ENCODE results near the gene USP17L18. TPM values are rescaled to one million over a fixed set of nuclear protein-coding genes. Genes with fewer than 3 reads are reported as not detected.
"Not testable (repeated sequence)": the region's sequence is repeated elsewhere in the genome, so short reads cannot be mapped to it uniquely, and the experiment has no call there.

Gene USP17L18
- not detected for total RNA-seq

GRCh38 chr4:9247953-9248680 is at the start of gene USP17L18:
TSS of gene USP17L18 (plus strand) at chr4:9248630. CDS start at chr4:9248630, 0 bp downstream.
- H3K4me1 ChIP-seq (ENCODE audit: control insufficient read depth in 3 of 3, insufficient read depth in 3 of 3, low read length in 3 of 3); H3K4me3 ChIP-seq (ENCODE audit: low read length in 3 of 3); H3K9me3 ChIP-seq (ENCODE audit: control insufficient read depth in 3 of 3, low read length in 3 of 3); H3K27me3 ChIP-seq (ENCODE audit: control insufficient read depth in 3 of 3, insufficient read depth in 3 of 3, low read length in 3 of 3); H3K9ac ChIP-seq (ENCODE audit: low read depth in 1 of 3, low read length in 3 of 3); H3K36me3 ChIP-seq (ENCODE audit: control insufficient read depth in 3 of 3, insufficient read depth in 3 of 3, low read length in 3 of 3); H3K27ac ChIP-seq (ENCODE audit: low read depth, low read length): not testable (repeated sequence)

GRCh38 chr4:9210357-9210756 is 38.1 kb upstream of the USP17L18 start, which contains the start of gene USP17L10:
TSS of gene USP17L10 (plus strand) at chr4:9210657. CDS start at chr4:9210657, 0 bp downstream.
- H3K4me3 ChIP-seq (ENCODE audit: low read length in 3 of 3); H3K36me3 ChIP-seq (ENCODE audit: control insufficient read depth in 3 of 3, insufficient read depth in 3 of 3, low read length in 3 of 3); H3K27me3 ChIP-seq (ENCODE audit: control insufficient read depth in 3 of 3, insufficient read depth in 3 of 3, low read length in 3 of 3); H3K9ac ChIP-seq (ENCODE audit: low read depth in 1 of 3, low read length in 3 of 3); H3K9me3 ChIP-seq (ENCODE audit: control insufficient read depth in 3 of 3, low read length in 3 of 3); H3K27ac ChIP-seq (ENCODE audit: low read depth, low read length); H3K4me1 ChIP-seq (ENCODE audit: control insufficient read depth in 3 of 3, insufficient read depth in 3 of 3, low read length in 3 of 3): not testable (repeated sequence)

DNA sequence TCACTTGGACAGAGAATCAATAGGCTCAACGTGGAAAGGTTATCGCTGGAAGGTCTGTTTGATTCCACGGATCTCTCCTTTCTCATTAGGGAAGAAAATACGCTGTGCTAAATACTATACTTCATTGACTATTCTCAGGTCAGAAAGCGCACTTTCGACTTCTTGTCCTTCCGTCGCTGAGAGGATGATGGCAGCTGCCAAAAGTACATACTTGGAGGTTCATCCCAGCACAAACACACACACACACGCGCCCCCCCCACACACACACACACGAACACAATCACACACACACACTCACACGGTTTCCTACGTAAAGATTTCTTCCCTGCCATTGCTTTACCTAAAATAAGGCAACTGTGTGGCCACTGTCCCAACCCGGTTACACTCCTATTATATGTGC is 33.7 kb upstream of the USP17L18 start:
- not testable (repeated sequence) for H3K9ac ChIP-seq (ENCODE audit: low read depth in 1 of 3, low read length in 3 of 3); H3K9me3 ChIP-seq (ENCODE audit: control insufficient read depth in 3 of 3, low read length in 3 of 3)

GRCh38 chr4:9215105-9215504 is 33.3 kb upstream of the USP17L18 start, which contains the start of gene USP17L11:
TSS of gene USP17L11 (plus strand) at chr4:9215405. CDS start at chr4:9215405, 0 bp downstream.
- H3K9ac ChIP-seq (ENCODE audit: low read depth in 1 of 3, low read length in 3 of 3); H3K9me3 ChIP-seq (ENCODE audit: control insufficient read depth in 3 of 3, low read length in 3 of 3); H3K4me3 ChIP-seq (ENCODE audit: low read length in 3 of 3); H3K36me3 ChIP-seq (ENCODE audit: control insufficient read depth in 3 of 3, insufficient read depth in 3 of 3, low read length in 3 of 3); H3K27me3 ChIP-seq (ENCODE audit: control insufficient read depth in 3 of 3, insufficient read depth in 3 of 3, low read length in 3 of 3); H3K4me1 ChIP-seq (ENCODE audit: control insufficient read depth in 3 of 3, insufficient read depth in 3 of 3, low read length in 3 of 3); H3K27ac ChIP-seq (ENCODE audit: low read depth, low read length): not testable (repeated sequence)

More for the DNA sequence above, 33.7 kb upstream of the USP17L18 start:
- not testable (repeated sequence) for H3K27ac ChIP-seq (ENCODE audit: low read depth, low read length); H3K4me1 ChIP-seq (ENCODE audit: control insufficient read depth in 3 of 3, insufficient read depth in 3 of 3, low read length in 3 of 3); H3K4me3 ChIP-seq (ENCODE audit: low read length in 3 of 3); H3K27me3 ChIP-seq (ENCODE audit: control insufficient read depth in 3 of 3, insufficient read depth in 3 of 3, low read length in 3 of 3); H3K36me3 ChIP-seq (ENCODE audit: control insufficient read depth in 3 of 3, insufficient read depth in 3 of 3, low read length in 3 of 3)

- H3K27me3 ChIP-seq (ENCODE audit: control insufficient read depth in 3 of 3, insufficient read depth in 3 of 3, low read length in 3 of 3); H3K27ac ChIP-seq (ENCODE audit: low read depth, low read length); H3K9me3 ChIP-seq (ENCODE audit: control insufficient read depth in 3 of 3, low read length in 3 of 3); H3K9ac ChIP-seq (ENCODE audit: low read depth in 1 of 3, low read length in 3 of 3); H3K4me1 ChIP-seq (ENCODE audit: control insufficient read depth in 3 of 3, insufficient read depth in 3 of 3, low read length in 3 of 3); H3K36me3 ChIP-seq (ENCODE audit: control insufficient read depth in 3 of 3, insufficient read depth in 3 of 3, low read length in 3 of 3); H3K4me3 ChIP-seq (ENCODE audit: low read length in 3 of 3): not testable (repeated sequence)
These were observed 28.6 kb upstream of the USP17L18 start, which contains the start of gene USP17L12 for GRCh38 chr4:9219852-9220251. TSS of gene USP17L12 (plus strand) at chr4:9220152. CDS start at chr4:9220152, 0 bp downstream.

DNA sequence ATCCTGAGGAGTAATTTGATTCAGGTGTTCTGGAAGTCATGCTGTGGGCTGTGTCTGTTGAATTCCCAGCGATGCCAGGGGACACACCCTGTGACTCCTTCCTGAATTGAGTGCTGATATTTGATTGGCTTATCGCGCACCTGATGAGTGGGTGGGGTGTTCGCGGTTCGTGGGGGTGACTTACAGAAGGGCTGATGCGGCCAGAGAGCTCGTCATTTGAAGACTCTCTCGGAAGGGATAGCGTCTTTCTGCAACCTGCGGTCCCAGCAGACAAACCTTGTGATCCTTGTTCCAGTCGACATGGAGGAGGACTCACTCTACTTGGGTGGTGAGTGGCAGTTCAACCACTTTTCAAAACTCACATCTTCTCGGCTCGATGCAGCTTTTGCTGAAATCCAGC is 23.8 kb upstream of the USP17L18 start, which contains the start of gene USP17L13:
Gene USP17L13 (plus strand): TSS at position 301 of the 400 bp plus-strand sequence. CDS start 0 bp downstream, at position 301.
- H3K4me1 ChIP-seq (ENCODE audit: control insufficient read depth in 3 of 3, insufficient read depth in 3 of 3, low read length in 3 of 3); H3K9me3 ChIP-seq (ENCODE audit: control insufficient read depth in 3 of 3, low read length in 3 of 3); H3K27me3 ChIP-seq (ENCODE audit: control insufficient read depth in 3 of 3, insufficient read depth in 3 of 3, low read length in 3 of 3); H3K27ac ChIP-seq (ENCODE audit: low read depth, low read length); H3K36me3 ChIP-seq (ENCODE audit: control insufficient read depth in 3 of 3, insufficient read depth in 3 of 3, low read length in 3 of 3); H3K9ac ChIP-seq (ENCODE audit: low read depth in 1 of 3, low read length in 3 of 3); H3K4me3 ChIP-seq (ENCODE audit: low read length in 3 of 3): not testable (repeated sequence)

GRCh38 chr4:9230249-9230648 is 18.2 kb upstream of the USP17L18 start:
- not testable (repeated sequence) for H3K9ac ChIP-seq (ENCODE audit: low read depth in 1 of 3, low read length in 3 of 3); H3K9me3 ChIP-seq (ENCODE audit: control insufficient read depth in 3 of 3, low read length in 3 of 3); H3K27ac ChIP-seq (ENCODE audit: low read depth, low read length); H3K4me1 ChIP-seq (ENCODE audit: control insufficient read depth in 3 of 3, insufficient read depth in 3 of 3, low read length in 3 of 3); H3K4me3 ChIP-seq (ENCODE audit: low read length in 3 of 3); H3K27me3 ChIP-seq (ENCODE audit: control insufficient read depth in 3 of 3, insufficient read depth in 3 of 3, low read length in 3 of 3); H3K36me3 ChIP-seq (ENCODE audit: control insufficient read depth in 3 of 3, insufficient read depth in 3 of 3, low read length in 3 of 3)

DNA sequence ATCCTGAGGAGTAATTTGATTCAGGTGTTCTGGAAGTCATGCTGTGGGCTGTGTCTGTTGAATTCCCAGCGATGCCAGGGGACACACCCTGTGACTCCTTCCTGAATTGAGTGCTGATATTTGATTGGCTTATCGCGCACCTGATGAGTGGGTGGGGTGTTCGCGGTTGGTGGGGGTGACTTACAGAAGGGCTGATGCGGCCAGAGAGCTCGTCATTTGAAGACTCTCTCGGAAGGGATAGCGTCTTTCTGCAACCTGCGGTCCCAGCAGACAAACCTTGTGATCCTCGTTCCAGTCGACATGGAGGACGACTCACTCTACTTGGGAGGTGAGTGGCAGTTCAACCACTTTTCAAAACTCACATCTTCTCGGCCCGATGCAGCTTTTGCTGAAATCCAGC is 14.3 kb upstream of the USP17L18 start, which contains the start of gene USP17L15:
Gene USP17L15 (plus strand): TSS at position 301 of the 400 bp plus-strand sequence. CDS start 0 bp downstream, at position 301.
- H3K4me1 ChIP-seq (ENCODE audit: control insufficient read depth in 3 of 3, insufficient read depth in 3 of 3, low read length in 3 of 3); H3K27ac ChIP-seq (ENCODE audit: low read depth, low read length); H3K4me3 ChIP-seq (ENCODE audit: low read length in 3 of 3); H3K27me3 ChIP-seq (ENCODE audit: control insufficient read depth in 3 of 3, insufficient read depth in 3 of 3, low read length in 3 of 3); H3K9me3 ChIP-seq (ENCODE audit: control insufficient read depth in 3 of 3, low read length in 3 of 3); H3K9ac ChIP-seq (ENCODE audit: low read depth in 1 of 3, low read length in 3 of 3); H3K36me3 ChIP-seq (ENCODE audit: control insufficient read depth in 3 of 3, insufficient read depth in 3 of 3, low read length in 3 of 3): not testable (repeated sequence)

- H3K9me3 ChIP-seq (ENCODE audit: control insufficient read depth in 3 of 3, low read length in 3 of 3); H3K4me1 ChIP-seq (ENCODE audit: control insufficient read depth in 3 of 3, insufficient read depth in 3 of 3, low read length in 3 of 3); H3K36me3 ChIP-seq (ENCODE audit: control insufficient read depth in 3 of 3, insufficient read depth in 3 of 3, low read length in 3 of 3); H3K27me3 ChIP-seq (ENCODE audit: control insufficient read depth in 3 of 3, insufficient read depth in 3 of 3, low read length in 3 of 3); H3K9ac ChIP-seq (ENCODE audit: low read depth in 1 of 3, low read length in 3 of 3); H3K27ac ChIP-seq (ENCODE audit: low read depth, low read length); H3K4me3 ChIP-seq (ENCODE audit: low read length in 3 of 3): not testable (repeated sequence)
These were observed 10.0 kb upstream of the USP17L18 start for GRCh38 chr4:9238461-9238860.

GRCh38 chr4:9243579-9243978 is 4.9 kb upstream of the USP17L18 start, which contains the start of gene USP17L17:
TSS of gene USP17L17 (plus strand) at chr4:9243879. CDS start at chr4:9243879, 0 bp downstream.
- not testable (repeated sequence) for H3K4me3 ChIP-seq (ENCODE audit: low read length in 3 of 3); H3K9me3 ChIP-seq (ENCODE audit: control insufficient read depth in 3 of 3, low read length in 3 of 3); H3K36me3 ChIP-seq (ENCODE audit: control insufficient read depth in 3 of 3, insufficient read depth in 3 of 3, low read length in 3 of 3); H3K9ac ChIP-seq (ENCODE audit: low read depth in 1 of 3, low read length in 3 of 3); H3K27me3 ChIP-seq (ENCODE audit: control insufficient read depth in 3 of 3, insufficient read depth in 3 of 3, low read length in 3 of 3); H3K27ac ChIP-seq (ENCODE audit: low read depth, low read length); H3K4me1 ChIP-seq (ENCODE audit: control insufficient read depth in 3 of 3, insufficient read depth in 3 of 3, low read length in 3 of 3)

Measured in skeletal muscle tissue (tissue), 4 donors.